Epithelial cell of proximal tubule (primary cell): Measurements from ENCODE around the gene ZNF304. TPM values are rescaled to one million over a fixed set of nuclear protein-coding genes. Genes with fewer than 3 reads are reported as not detected.

Experiments
- DNase-seq: peaks from one replicate; pipeline ENCODE4 v3.0.0-alpha.2; 2011; ENCODE audit warnings: low read depth
- H3K4me3 ChIP-seq: 2 replicates; pipeline ENCODE4 v1.5.1; 2011; ENCODE audit warnings: low read depth, mild to moderate bottlenecking, low read length
- CTCF ChIP-seq: conservative IDR thresholded peaks from 2 replicates; pipeline ENCODE4 v1.5.1; 2012; ENCODE audit warnings: low read depth, mild to moderate bottlenecking, low read length
- total RNA-seq: library from RNA; depleted of rRNA; stranded (reverse); fragments of >200 nt; gene quantifications from 2 replicates; pipeline ENCODE4 v1.2.3, GENCODE V29; 2015

The ZNF304 gene
- total RNA-seq, 1 donor from 2014 or later = 2.7 TPM

GRCh38 chr19:57327993-57328392 is 23.1 kb upstream of the ZNF304 start:
- no peak for DNase-seq
- no peak overlapping the region for H3K4me3 ChIP-seq
- TF ChIP-seq CTCF = no peak

DNA sequence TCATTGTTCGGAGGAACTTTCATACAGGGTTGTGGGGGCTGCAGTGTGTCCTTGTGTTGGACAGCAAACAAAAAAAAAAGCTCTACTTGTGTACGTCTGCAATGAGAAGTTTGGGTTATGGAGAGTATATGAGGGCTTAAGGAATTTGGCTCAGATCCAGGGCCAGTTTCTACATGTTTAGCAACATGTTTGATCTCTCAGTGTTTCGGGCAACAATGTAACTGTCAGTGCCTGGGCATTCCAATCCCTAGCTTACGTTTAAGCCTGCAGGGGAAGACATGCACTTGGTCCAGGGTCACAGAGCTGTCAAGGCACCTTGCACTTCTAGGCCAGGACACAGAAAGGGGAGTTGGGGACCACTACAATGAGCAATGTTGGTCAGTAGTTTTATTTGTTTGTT is 16.9 kb upstream of the ZNF304 start:
- TF ChIP-seq CTCF = no peak
- no peak for DNase-seq
- H3K4me3 ChIP-seq = no peak overlapping the region

DNA sequence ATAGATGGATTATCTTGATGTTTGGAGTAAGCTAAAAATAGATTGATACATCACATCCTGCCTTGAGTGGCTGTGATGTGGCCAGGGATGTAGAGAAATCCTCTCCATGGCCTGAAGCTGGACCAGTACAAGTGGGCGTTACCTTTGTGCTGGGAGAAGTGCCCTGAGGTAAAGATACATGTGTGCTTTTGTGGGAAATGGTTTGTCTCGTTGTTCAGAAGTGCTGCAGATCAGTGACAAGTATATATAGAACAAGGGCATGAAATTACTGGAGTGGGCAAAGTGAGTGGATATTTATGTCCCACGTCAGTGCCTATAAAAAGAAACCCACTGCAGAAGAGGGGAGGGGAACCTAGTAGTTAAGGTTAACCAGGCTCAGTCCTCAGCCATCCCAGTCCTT is 12.2 kb upstream of the ZNF304 start:
- no peak for TF ChIP-seq CTCF
- no peak for DNase-seq
- no peak overlapping the region for H3K4me3 ChIP-seq

DNA sequence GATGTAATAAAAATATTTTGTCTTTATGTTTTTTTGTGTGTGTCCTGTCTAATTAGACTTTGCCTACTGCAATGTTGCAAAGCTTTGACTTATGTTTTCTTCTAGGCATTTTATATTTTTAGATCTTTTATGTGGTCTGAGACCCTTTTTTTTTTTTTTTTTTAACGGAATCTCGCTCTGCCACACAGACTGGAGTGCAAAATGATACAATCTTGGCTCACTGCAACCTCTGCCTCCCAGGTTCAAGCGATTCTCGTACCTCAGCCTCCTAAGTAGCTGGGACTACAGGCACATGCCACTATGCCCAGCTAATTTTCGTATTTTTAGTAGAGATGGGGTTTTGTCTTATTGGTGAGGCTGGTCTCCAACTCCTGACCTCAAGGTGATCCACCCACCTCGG is 8.5 kb upstream of the ZNF304 start:
- TF ChIP-seq CTCF = no peak
- H3K4me3 ChIP-seq = no peak overlapping the region
- DNase-seq = no peak

DNA sequence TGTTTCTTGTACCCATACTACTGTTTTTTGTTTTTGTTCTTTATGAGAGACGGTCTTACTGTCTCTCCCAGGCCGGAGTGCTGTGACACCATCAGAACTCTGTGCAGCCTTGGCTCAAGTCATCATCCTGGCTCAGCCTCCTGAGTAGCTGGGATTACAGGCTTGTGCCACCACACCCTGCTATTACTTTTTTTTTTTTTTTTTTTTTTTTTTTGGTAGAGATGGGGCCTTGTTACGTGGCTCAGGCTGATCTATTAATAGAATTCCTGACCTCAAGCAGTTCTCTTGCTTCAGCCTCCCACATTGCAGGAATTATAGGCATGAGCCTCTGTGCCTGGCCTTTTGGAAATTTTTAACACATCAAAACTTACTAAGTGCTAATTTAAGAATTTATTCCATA is 2.9 kb upstream of the ZNF304 start:
- TF ChIP-seq CTCF = no peak
- no peak overlapping the region for H3K4me3 ChIP-seq
- DNase-seq = no peak

- peak overlapping the region; percentile 91 for H3K4me3 ChIP-seq
- TF ChIP-seq CTCF = peak; percentile 20
- DNase-seq = no peak
Measured at GRCh38 chr19:57351867-57352266, 796 bp downstream of the ZNF304 start.

DNA sequence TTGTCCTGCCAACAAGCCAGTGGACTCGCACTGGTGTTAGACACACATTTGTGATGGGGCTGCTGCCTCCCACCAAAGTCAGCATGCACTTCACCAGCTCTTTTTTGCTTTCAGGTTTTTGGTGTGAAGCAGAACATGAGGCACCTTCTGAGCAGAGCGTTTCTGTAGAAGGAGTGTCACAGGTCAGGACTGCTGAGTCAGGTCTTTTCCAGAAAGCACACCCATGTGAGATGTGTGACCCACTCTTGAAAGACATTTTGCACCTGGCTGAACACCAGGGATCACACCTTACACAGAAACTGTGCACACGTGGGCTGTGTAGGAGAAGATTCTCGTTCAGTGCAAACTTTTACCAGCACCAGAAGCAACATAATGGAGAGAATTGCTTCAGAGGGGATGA is 4.8 kb downstream of the ZNF304 start:
- H3K4me3 ChIP-seq = no peak overlapping the region
- TF ChIP-seq CTCF = no peak
- no peak for DNase-seq
